Keratinocyte (primary cell): ENCODE results near the gene ZKSCAN1. TPM values are rescaled to one million over a fixed set of nuclear protein-coding genes. Genes with fewer than 3 reads are reported as not detected.

ENCODE experiments used
- DNase-seq: peaks from one replicate; pipeline ENCODE4 v3.0.0-alpha.2; 2011; ENCODE audit warnings: low read depth, missing footprints, low spot score
- FAIRE-seq: peaks from 2 replicates; lab custom pipeline; 2011; peaks lifted over from hg19 to GRCh38; lab: Jason Lieb, UNC
- H2AFZ ChIP-seq: 2 replicates; pipeline ENCODE4 v1.6.0; 2012; ENCODE audit warnings: low read length, control low read depth, inconsistent platforms; ENCODE audit not compliant: control insufficient read depth
- H3K27ac ChIP-seq: 2 replicates; pipeline ENCODE4 v1.5.1; 2011; ENCODE audit warnings: low read length; ENCODE audit not compliant: control insufficient read depth, insufficient read depth
- H3K27me3 ChIP-seq: 3 replicates; pipeline ENCODE4 v1.6.0; 2011; ENCODE audit warnings: low read length; ENCODE audit not compliant: control insufficient read depth, insufficient read depth; ENCODE audit errors: extremely low read depth
- H3K36me3 ChIP-seq, 2 experiments: 2 replicates in 1 of 2; 3 replicates in 1 of 2; pipeline ENCODE4 v1.5.1; 2011; ENCODE audit warnings: low read length in 2 of 2, mild to moderate bottlenecking in 1 of 2; ENCODE audit not compliant: control insufficient read depth in 2 of 2, insufficient read depth in 2 of 2; ENCODE audit errors: extremely low read depth in 1 of 2
- H3K4me1 ChIP-seq: 3 replicates; pipeline ENCODE4 v1.5.1; 2011; ENCODE audit warnings: low read length; ENCODE audit not compliant: control insufficient read depth, insufficient read depth; ENCODE audit errors: extremely low read depth
- H3K4me2 ChIP-seq: 3 replicates; pipeline ENCODE4 v1.6.0; 2011; ENCODE audit warnings: low read depth, low read length; ENCODE audit not compliant: control insufficient read depth, insufficient read depth; ENCODE audit errors: extremely low read depth
- H3K4me3 ChIP-seq, 3 experiments: fragments of 200-600 bp in 1 of 3; sonication (generic) in 1 of 3; 2 replicates in 2 of 3; 3 replicates in 1 of 3; pipeline ENCODE4 v1.5.1; 2011 to 2016; ENCODE audit warnings: low read length in 3 of 3, mild to moderate bottlenecking in 3 of 3, control low read depth in 2 of 3, inconsistent platforms in 1 of 3, low read depth in 1 of 3, mixed read lengths in 1 of 3, mixed run types in 1 of 3, moderate library complexity in 1 of 3; ENCODE audit not compliant: control insufficient read depth in 2 of 3, insufficient read depth in 2 of 3; ENCODE audit errors: extremely low read depth in 1 of 3
- H3K79me2 ChIP-seq: 2 replicates; pipeline ENCODE4 v1.6.0; 2012; ENCODE audit warnings: low read length; ENCODE audit not compliant: control insufficient read depth, insufficient read depth
- H3K9ac ChIP-seq: 3 replicates; pipeline ENCODE4 v1.6.0; 2011; ENCODE audit warnings: low read length; ENCODE audit not compliant: control insufficient read depth, insufficient read depth; ENCODE audit errors: extremely low read depth
- H3K9me1 ChIP-seq: 3 replicates; pipeline ENCODE4 v1.6.0; 2011; ENCODE audit warnings: low read length; ENCODE audit not compliant: control insufficient read depth, insufficient read depth; ENCODE audit errors: extremely low read depth
- H3K9me3 ChIP-seq: 2 replicates; pipeline ENCODE4 v1.5.1; 2012; ENCODE audit warnings: low read depth, low read length; ENCODE audit not compliant: control insufficient read depth
- H4K20me1 ChIP-seq: 3 replicates; pipeline ENCODE4 v1.6.0; 2011; ENCODE audit warnings: low read length; ENCODE audit not compliant: control insufficient read depth, insufficient read depth; ENCODE audit errors: extremely low read depth
- CTCF ChIP-seq, 3 experiments: IDR thresholded peaks in 1 of 3; conservative IDR thresholded peaks in 1 of 3; optimal IDR thresholded peaks in 1 of 3; 2 replicates in 2 of 3; 3 replicates in 1 of 3; pipeline versions ENCODE3 to v1.5.1; 2011; ENCODE audit warnings: low read length in 3 of 3, mild to moderate bottlenecking in 3 of 3, moderate library complexity in 2 of 3, control low read depth in 1 of 3, inconsistent platforms in 1 of 3; ENCODE audit not compliant: insufficient read depth in 2 of 3; ENCODE audit errors: extremely low read depth in 1 of 3
- EZH2 ChIP-seq: IDR thresholded peaks from one replicate; pipeline ENCODE4 v1.6.1; 2012; ENCODE audit warnings: inconsistent platforms, mild to moderate bottlenecking, low read length, moderate library complexity
- dilution Hi-C: fragments of 300-500 bp; cut with MboI; formaldehyde crosslinking; loops from one replicate; pipeline ENCODE4 v1.7.0; 2020; ENCODE audit warnings: low sequenced_read_pairs; ENCODE audit not compliant: extremely low pct_ligation_motif_present
- polyA plus RNA-seq, 5 experiments: library from polyadenylated mRNA; depleted of rRNA in 3 of 5; stranded (reverse) in 3 of 5; stranded (forward) in 1 of 5; unstranded in 1 of 5; fragments of >200 nt; gene quantifications; 1 replicate in 1 of 5; 2 replicates in 3 of 5; 3 replicates in 1 of 5; pipeline versions ENCODE4 v1.2.1 to v1.2.3, GENCODE V29; 2011 to 2012; ENCODE audit warnings: missing spikeins in 2 of 5, low read depth in 1 of 5, low replicate concordance in 1 of 5

The ZKSCAN1 gene
- polyA plus RNA-seq, 1 donor (not counting 4 experiments of a cell fraction or from before 2014, with no cell fraction given): 24.7 TPM

DNA sequence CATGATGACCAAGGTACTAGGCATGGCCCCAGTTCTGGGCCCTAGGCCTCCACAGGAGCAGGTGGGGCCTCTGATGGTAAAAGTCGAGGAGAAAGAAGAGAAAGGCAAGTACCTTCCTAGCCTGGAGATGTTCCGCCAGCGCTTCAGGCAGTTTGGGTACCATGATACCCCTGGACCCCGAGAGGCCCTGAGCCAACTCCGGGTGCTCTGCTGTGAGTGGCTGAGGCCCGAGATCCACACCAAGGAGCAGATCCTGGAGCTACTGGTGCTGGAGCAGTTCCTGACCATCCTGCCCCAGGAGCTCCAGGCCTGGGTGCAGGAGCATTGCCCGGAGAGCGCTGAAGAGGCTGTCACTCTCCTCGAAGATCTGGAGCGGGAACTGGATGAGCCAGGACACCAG, 41.6 kb downstream of the ZKSCAN1 start:
- no peaks in the 10 kb centered on the region for H3K9me1 ChIP-seq
- H3K4me1 ChIP-seq: no peaks in the 10 kb centered on the region
- H3K9ac ChIP-seq: no peak overlapping the region
- dilution Hi-C loops: no loop called here
- peaks cover 5% of the 10 kb centered on the region for H3K79me2 ChIP-seq
- H2AFZ ChIP-seq: no peak overlapping the region
- no peak overlapping the region for H3K4me3 ChIP-seq
- DNase-seq (no peak), FAIRE-seq (no peak)
- no peaks in the 10 kb centered on the region for H3K9me3 ChIP-seq
- H4K20me1 ChIP-seq: no peaks in the 10 kb centered on the region
- H3K4me2 ChIP-seq: no peak overlapping the region
- H3K27me3 ChIP-seq: no peaks in the 10 kb centered on the region
- no peak overlapping the region for H3K27ac ChIP-seq
- peaks cover 3 to 22% of the 10 kb centered on the region in 2 experiments for H3K36me3 ChIP-seq
- TF ChIP-seq EZH2 (no peak), CTCF (optimal IDR thresholded peaks at IDR 0.05 in 1 of 3, IDR thresholded peaks at IDR 0.05 in 1 of 3, conservative IDR thresholded peaks at IDR 0.05 in 1 of 3; ENCODE audit: extremely low read depth in 1 of 3, insufficient read depth in 2 of 3, low read length in 3 of 3) (no peak)

DNA sequence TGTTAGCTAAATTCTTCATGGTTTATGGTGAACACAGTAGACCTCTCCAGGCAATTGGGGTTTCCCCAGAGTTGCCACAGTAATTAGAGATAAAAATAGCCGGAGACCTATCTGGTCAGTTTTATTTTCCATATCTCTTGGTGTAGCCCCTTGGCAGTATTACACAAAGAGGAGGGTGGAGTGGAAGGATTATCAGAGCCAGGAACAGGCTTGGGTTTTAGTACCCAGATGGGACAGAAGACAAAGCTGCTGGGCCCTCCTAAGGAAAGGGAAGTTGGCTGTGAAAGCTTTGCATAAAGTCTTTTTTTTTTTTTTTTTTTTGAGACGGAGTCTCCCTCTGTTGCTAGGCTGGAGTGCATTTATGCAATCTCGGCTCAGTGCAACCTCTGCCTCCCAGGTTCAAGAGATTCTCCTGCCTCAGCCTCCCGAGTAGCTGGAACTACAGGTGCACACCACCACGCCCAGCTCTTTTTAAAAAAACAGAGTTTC, 43.9 kb downstream of the ZKSCAN1 start:
- Histone ChIP-seq H3K4me1 (no peaks in the 10 kb centered on the region), H4K20me1 (no peaks in the 10 kb centered on the region), H3K9me1 (no peaks in the 10 kb centered on the region), H3K79me2 (no peaks in the 10 kb centered on the region), H3K9me3 (no peaks in the 10 kb centered on the region), H3K4me2 (no peak overlapping the region), H3K9ac (no peak overlapping the region), H3K36me3 (peaks cover 7 to 23% of the 10 kb centered on the region in 2 experiments), H2AFZ (no peak overlapping the region), H3K27ac (no peak overlapping the region), H3K4me3 (no peak overlapping the region), H3K27me3 (no peaks in the 10 kb centered on the region)
- no peak for FAIRE-seq
- DNase-seq: no peak
- dilution Hi-C loops: no loop called here
- TF ChIP-seq EZH2 (no peak), CTCF (optimal IDR thresholded peaks at IDR 0.05 in 1 of 3, IDR thresholded peaks at IDR 0.05 in 1 of 3, conservative IDR thresholded peaks at IDR 0.05 in 1 of 3; ENCODE audit: extremely low read depth in 1 of 3, insufficient read depth in 2 of 3, low read length in 3 of 3) (no peak)
